ENCODE measurements around the gene PRM2.
"Not testable (repeated sequence)": the region's sequence is repeated elsewhere in the genome, so short reads cannot be mapped to it uniquely, and the experiment has no call there.

Gene PRM2

DNA sequence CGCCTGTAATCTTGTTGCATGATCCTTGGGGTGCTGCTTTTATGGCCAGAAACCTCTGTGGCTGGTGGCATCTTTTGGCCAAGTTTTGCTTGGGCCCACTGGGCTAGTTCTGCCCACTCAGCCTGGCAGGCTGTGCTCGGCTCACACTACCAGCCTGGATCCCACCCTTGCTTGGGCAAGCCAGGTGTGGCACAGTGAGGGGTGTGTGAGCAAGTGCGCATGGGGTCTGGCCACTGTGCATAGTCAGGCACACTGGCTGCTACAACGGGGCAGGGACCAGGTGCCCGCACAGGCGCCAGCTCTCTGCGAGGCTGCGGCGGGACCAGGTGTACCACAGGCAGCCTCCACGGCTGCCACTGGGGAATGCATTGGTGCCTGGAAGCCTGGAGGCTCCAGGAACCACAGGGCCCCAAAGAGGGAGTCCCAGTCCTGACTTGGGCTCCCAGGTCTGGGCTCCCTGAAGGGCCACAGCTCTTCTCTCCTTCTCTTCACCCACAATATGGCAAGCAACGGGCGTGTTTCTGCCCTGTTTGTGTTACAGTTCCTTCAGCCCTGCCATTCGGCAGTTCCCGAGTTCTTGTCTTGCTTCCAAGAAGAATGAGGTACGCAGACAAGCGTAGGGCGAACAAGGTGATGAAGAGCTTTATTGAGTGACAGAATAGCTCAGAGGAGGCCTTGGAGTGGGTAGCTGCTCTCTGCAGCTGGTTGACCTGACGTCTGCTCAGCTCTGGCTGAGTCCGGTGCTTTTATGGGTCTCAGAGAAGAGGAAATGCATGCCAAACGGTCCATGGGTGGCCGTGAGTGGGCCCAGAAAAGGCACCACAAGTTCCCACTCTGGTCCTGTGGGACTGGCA lies 31.6 kb upstream of the PRM2 start:
- no peak for DNase-seq (ENCODE audit: low read depth in 2 of 2)

DNA sequence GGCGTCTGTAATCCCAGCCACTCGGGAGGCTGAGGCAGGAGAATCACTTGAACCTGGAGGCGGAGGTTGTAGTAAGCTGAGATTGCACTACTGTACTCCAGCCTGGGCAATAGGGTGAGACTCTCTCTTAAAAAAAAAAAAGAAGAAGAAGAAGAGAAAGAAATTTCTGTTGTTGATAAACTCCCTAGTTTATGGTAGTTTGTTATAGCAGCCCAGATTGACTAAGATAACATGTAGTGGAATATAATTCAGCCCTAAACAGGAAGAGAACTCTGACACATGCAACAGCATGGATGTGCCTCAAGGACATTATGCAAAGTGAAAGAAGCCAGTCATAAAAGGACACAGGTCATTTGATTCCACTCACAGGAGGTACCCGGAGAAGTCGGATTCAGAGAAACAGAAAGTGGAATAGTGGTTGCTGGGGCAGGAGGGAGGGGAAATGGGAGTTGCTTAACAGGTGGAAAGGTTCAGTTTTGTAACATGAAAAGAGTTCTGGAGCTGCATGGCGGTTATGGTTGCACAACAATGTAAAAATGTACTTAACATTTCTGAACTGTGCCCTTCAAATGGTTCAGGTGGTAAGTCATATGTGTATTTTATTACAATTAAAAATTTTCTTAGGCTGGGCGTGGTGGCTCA lies 30.8 kb upstream of the PRM2 start:
- DNase-seq (ENCODE audit: low read depth in 2 of 2) = no peak

- no peak for DNase-seq (ENCODE audit: low read depth in 2 of 2)
These were observed 30.1 kb upstream of the PRM2 start for GRCh38 chr16:11306381-11306780.

DNA sequence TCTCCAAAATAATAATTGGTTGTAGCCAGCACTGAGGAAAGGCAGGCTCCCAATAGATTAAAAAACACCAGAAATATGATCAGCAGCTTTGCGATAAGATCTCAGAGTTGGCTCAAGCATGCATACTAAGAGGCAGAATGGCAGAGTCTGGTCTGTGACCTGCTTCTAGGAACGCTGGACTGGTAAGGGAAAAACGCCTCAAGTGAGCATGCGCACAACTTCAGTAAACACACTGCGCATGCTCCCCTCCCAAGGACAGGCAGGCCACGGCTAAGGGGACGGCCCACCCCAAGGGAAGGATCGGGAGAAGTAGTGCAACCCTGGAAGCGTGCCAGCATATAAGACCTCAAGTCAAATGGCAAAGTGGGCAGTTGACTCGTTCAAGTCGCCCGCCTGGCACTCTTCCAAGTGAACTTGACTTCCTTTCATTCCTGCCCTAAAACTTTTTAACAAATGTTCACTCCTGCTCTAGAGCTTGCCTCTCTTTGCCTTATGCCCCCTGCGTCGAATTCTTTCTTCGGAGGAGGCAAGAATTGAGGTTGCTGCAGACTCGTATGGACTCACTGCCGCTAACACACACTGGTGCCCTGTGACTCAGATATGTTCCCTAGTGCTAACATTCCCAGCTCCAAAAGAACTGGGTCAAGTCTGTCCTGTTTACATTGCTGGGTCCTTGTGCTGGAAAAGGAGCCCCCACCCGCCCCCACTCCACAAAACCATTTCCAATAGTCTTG lies 27.3 kb upstream of the PRM2 start:
- no peak for DNase-seq (ENCODE audit: low read depth in 2 of 2)

GRCh38 chr16:11302977-11303376 lies 26.7 kb upstream of the PRM2 start:
- no peak for DNase-seq (ENCODE audit: low read depth in 2 of 2)

DNA sequence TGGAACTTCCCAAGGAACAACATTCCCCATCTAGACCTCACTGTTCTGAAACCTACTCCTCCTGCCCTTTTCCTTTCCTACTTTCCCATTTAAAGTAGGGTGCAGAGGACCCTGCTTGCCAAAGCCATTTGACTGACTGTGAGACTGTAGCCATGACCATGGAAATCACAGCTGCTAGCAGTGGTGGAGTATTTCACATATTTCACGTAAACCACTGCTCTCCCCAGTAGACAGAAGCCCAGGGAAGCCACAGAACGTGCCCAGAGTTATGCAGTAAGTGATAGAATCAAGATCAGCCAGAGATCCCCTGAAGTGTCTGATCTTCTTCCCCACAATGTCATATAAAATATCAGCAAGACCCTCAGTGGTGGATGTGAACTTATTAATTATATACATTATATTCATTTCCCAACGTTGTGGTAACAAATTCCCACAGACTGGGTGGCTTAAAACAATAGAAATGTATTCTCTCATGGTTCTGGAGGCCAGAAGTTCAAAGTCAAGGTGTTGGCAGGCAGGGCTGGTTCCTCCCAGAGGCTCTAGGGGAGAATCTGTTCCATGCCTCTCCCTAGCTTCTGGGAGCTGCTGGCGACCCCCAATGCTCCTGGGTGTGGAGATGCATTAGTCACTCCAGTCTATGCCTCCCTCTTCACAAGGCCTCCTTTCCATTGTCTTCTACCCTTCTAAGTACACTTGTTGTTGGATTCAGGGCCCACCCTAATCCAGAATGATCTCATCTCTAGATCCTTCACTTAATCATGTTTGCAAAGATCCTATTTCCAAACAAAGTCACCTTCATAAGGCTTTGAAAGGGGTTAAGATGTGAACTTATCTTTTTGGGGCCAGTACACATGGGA lies 25.6 kb upstream of the PRM2 start:
- DNase-seq (ENCODE audit: low read depth in 2 of 2) = no peak

DNA sequence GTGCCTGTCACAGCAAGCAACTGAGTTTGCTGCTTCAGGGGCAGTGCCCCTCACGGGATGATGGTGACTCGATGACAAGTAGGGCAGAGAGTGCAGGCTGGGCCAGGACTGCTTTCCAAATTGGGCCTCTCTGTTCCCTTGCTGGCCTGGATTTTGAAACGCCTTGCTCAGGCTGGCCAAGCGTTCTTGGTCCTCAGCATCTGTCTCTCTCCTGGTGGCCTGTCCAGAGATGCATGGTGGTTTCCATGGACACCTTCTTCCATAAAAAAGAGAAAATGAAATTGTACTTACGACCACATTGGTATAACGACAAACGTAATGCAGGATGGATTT lies 24.2 kb upstream of the PRM2 start:
- DNase-seq (ENCODE audit: low read depth in 2 of 2) = no peak

DNA sequence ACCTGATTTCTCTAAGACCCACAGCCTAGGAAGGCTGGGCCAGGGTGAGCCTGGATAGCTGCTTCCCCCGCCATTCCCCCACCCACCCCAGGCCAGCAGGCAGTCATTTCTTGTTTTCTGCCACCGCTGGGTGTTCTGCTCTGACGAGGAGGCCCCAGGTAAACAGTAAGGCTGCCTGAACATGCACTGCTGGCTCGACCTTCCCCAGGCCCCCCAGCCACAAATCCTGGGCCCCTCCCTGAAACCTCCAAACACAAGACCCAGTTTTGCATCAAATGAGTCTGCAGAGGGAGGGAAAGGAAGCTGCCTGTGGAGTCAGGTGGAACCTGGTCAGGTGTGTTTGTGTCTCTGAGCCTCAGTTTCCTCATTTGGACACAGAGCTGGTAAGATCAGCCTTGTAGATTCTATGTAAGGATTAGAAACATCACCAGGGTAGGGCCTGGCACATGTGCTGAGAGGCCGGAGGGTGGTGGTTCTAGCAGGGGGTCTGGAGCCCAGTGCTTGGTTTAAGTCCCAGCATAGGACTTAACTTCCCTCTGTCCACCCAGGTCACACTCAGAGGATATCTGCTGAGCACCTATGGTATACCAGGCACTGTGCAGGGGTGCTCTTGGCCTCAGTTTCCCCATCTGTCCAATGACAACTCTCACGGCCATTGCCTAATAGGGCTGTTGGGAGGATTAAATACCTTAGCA lies 23.7 kb upstream of the PRM2 start:
- DNase-seq (ENCODE audit: low read depth in 2 of 2) = no peak

GRCh38 chr16:11298950-11299547 lies 22.8 kb upstream of the PRM2 start:
- not testable (repeated sequence) for DNase-seq (ENCODE audit: low read depth in 2 of 2)

DNA sequence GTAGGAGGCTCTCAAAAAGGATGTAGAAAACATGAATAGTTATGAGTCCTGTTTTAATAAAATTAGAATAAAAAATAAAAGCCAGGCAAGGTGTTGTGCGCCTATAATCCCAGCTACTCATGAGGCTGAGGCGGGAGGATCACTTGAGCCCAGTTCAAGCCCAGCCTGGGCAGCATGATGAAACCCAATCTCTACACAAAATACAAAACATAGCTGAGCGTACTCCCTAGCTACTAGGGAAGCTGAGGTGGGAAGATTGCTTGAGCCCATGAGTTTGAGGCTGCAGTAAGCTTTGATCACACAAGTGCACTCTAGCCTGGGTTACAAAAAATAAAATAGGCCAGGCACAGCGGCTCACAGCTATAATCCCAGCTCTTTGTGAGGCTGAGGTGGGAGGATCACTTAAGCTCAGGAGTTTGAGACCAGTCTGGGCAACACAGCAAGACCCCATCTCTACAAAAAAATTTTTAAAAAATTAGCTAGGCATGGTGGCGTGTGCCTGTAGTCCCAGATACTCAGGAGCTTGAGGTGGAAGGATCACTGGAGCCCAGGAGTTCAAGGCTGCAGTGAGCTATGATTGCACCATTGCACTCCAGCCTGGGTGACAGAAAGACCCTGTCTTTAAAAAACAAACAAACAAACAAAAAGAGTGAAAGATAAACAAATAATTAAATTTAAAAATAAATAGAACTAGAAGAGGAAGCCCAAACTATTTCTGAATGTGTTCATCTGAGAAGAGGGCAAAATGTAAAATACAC lies 22.0 kb upstream of the PRM2 start:
- no peak for DNase-seq (ENCODE audit: low read depth in 2 of 2)

DNA sequence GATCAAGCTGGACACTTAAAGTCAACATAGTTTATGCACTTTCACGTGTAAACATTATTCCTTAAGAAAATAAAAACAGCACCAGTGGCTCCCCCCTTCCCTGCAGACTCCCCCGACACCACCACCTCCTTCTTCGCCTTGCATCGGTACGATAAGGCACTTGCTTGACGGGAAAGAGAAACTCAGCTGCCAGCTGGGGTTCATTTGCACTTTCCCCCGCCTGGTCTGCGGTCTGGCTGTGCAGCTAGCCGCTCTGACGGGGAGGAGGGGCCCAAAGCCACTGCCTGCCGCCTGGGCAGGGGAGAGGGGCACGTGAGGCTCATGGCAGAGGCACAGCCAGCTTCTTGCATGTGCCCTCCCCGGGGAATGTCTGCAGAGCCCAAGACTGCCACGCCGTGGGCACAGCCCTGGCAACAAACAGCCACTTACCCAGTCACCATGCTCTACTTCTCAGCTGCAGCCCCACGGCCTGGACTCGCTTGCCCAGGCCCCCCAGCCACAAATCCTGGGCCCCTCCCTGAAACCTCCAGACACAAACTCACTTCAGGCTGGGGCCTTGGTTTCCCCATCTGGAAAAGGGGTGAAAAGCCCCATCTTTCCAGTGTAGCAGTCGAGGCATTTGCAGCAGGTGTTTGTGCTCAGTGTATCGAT lies 21.3 kb upstream of the PRM2 start:
- peak; percentile 31 to 33 for DNase-seq (ENCODE audit: low read depth in 2 of 2)

DNA sequence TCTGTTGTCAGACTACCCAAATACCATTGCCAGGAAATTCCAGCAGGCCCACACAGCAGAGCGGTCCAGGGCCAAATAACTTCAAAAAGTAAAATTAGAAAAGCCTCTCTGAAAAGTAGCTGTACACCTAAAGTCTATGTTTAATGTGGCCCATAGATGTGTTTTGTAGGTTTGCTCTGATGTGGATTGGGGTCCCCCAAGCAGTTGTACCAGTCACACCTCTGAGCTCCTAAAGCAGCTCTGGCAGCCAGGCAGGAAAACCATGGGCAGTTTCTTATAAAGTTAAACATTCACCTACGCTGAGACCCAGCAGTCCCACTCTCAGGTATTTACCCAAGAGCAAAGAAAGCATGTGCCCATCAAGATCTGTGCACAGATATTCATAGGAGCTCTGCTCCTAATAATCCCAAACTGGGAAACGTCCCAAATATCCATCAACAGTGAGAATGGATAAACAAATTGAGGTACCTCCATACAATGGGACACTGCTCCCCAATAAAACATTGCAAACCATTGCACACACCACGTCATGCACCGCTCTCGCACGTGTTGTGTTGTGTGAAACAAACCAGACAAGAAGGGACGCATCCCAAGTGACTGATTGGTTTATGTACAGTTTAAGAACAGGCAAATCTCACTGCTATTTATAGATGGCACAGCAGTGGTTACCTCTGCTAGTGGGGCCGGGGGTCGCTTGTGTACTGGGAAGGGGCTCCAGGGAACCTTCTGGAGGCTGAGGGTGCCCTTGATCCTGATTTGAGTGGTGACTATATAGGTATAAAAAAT lies 20.6 kb upstream of the PRM2 start:
- DNase-seq (ENCODE audit: low read depth in 2 of 2) = no peak

GRCh38 chr16:11296351-11296705 lies 20.0 kb upstream of the PRM2 start:
- no peak for DNase-seq (ENCODE audit: low read depth in 2 of 2)

DNA sequence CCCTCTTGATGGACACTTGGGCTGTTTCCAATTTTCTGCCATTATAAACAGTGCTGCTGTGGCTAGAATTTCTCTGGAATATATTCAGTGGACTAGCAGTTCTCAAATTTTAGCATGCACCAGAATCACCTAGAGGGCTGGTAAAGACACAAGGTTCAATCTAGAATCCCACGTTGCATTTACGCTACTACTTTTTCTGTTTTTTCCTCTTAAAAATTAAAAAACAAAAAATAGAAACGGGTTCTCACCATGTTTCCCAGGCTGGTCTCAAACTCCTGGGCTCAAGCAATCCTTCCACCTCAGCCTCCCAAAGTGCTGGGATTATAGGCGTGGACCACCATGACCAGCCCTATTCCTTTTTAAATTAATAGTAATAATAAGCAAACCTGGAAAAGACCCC lies 19.4 kb upstream of the PRM2 start:
- no peak for DNase-seq (ENCODE audit: low read depth in 2 of 2)

GRCh38 chr16:11292076-11292748 lies 15.9 kb upstream of the PRM2 start:
- DNase-seq (ENCODE audit: low read depth in 2 of 2) = no peak

GRCh38 chr16:11291091-11291703 lies 14.9 kb upstream of the PRM2 start:
- no peak for DNase-seq (ENCODE audit: low read depth in 2 of 2)

- no peak for DNase-seq (ENCODE audit: low read depth in 2 of 2)
These were observed 14.0 kb upstream of the PRM2 start for GRCh38 chr16:11290102-11290893.
